ENCODE results near the gene ASB10.

DNA sequence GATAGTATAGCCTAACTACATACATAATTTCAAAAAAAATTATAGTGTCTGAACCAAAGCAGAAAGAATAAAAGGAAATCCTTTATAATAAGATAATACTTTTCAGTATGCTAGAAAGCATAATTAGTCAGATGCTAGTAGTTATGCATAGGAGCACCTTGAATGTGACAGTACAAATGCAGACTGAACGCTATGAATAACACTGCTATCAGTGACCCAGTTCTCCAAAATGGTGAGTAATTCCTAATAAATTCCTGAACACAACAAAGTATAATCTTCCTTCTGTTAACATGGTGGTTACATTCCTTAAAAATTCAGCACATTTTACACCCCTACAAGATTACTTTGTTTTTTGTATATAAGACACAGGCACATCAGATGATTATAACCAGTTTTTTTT is 44.0 kb upstream of the ASB10 start:
- TF ChIP-seq EZH2phosphoT487 (conservative IDR thresholded peaks at IDR 0.05; ENCODE audit: low read length) = no peak
- TF ChIP-seq, protein P1, sequence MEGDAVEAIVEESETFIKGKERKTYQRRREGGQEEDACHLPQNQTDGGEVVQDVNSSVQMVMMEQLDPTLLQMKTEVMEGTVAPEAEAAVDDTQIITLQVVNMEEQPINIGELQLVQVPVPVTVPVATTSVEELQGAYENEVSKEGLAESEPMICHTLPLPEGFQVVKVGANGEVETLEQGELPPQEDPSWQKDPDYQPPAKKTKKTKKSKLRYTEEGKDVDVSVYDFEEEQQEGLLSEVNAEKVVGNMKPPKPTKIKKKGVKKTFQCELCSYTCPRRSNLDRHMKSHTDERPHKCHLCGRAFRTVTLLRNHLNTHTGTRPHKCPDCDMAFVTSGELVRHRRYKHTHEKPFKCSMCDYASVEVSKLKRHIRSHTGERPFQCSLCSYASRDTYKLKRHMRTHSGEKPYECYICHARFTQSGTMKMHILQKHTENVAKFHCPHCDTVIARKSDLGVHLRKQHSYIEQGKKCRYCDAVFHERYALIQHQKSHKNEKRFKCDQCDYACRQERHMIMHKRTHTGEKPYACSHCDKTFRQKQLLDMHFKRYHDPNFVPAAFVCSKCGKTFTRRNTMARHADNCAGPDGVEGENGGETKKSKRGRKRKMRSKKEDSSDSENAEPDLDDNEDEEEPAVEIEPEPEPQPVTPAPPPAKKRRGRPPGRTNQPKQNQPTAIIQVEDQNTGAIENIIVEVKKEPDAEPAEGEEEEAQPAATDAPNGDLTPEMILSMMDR (IDR thresholded peaks at IDR 0.05; ENCODE audit: insufficient read depth, low read length, poor library complexity, severe bottlenecking) = no peak

All from SU-DHL-6 (cell line).